GM12892 (cell line): ENCODE data around the gene PLCL1.

Experiments
- POLR2A ChIP-seq: IDR thresholded peaks from 2 replicates; pipeline ENCODE4 v1.6.1; 2011; ENCODE audit warnings: low read depth, low read length, control low read depth
- POLR2AphosphoS5 ChIP-seq: IDR thresholded peaks from 2 replicates; pipeline ENCODE4 v1.6.1; 2011; ENCODE audit warnings: low read depth, low read length, control low read depth
- TAF1 ChIP-seq: IDR thresholded peaks from 2 replicates; pipeline ENCODE4 v1.6.1; 2011; ENCODE audit warnings: low read depth, mild to moderate bottlenecking, control low read depth, low read length, borderline replicate concordance

GRCh38 chr2:197839327-197839726 is 34.9 kb downstream of the PLCL1 start:
- no peak for TF ChIP-seq TAF1
- no peak for TF ChIP-seq POLR2A
- TF ChIP-seq POLR2AphosphoS5 = no peak
